OCI-M2 (cell line): Measurements from ENCODE around the gene SULT2B1.
"Not testable (repeated sequence)": the region's sequence is repeated elsewhere in the genome, so short reads cannot be mapped to it uniquely, and the experiment has no call there.

Source experiments
- DNase-seq: peaks from one replicate; lab custom pipeline; 2025; ENCODE audit not compliant: unreplicated experiment; lab: John Stamatoyannopoulos, UW

Gene SULT2B1

GRCh38 chr19:48618278-48618915 is 66.4 kb downstream of the SULT2B1 start:
- DNase-seq, result no peak

DNA sequence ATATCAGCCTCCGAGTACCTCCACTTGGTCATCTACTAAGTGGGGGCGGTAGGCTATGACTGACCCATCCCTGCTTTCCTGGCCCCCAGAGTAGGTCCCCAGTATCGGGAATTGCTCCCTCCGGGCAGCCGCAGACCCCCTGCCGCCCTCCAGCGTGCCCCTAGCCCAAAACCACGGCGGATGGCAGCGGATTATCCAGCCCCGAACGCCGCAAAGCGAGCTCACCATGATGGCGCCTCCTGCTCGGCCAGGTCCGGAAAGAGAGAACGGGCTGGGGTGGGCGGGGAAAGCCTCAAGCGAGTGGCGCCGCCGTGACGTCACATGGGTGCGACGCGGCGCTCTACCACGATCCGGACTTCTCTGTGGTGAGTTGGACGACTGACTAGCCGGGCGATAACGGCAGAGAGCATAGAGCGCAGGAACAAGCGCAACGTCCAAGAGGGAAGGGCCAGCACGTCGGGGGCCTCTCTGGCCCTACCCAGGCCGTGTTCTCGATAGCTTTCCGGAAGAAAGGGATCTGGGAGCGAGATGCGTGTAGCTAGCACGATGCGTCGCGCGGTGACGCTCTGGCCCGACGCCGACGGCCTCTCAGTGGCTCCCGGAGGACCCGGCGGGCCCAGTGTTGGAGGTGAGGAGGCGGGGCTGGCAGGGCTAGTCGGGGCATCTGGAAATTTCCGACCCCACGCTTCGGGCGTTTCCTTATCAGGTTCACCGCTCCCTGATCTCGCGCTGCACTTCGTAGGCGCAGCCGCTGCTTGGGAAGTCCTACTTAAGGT is 67.1 kb downstream of the SULT2B1 start, which contains the start of the genes RPL18 and SPHK2:
Gene RPL18 (minus strand): TSS at position 263 of the 776 bp plus-strand sequence. CDS start 35 bp downstream, at position 228.
Gene SPHK2 (plus strand): TSS at position 591 of the 776 bp plus-strand sequence. CDS start 1,009 bp downstream, outside the sequence.
- peak; percentile 97 for DNase-seq

- DNase-seq, result no peak
These were observed 68.0 kb downstream of the SULT2B1 start for GRCh38 chr19:48619692-48620585.

DNA sequence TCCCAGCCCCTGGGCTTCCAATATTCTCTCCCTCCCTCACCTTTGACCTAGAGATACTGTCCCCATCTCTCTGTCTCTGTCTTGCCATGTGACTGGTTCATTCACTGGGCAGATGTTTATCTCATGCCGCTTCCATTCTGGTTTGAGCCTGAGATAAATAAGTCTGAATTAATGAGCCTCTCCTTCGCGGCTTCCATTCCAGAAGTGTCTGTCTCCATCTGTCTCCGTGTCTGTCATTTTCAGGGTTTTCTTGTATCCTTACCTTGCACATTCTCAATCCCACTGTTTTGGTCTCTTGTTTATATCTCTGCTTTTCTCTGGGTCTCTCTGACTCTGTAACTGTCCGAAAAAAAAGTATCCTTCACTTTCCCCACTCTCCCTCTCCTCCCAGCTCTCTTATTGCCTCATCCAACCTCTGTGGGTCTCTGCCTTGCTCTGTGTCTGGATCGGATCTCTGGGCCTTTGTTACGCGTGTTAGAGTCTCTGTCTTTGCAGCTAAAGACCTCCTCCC is 71.6 kb downstream of the SULT2B1 start:
- DNase-seq, result no peak

DNA sequence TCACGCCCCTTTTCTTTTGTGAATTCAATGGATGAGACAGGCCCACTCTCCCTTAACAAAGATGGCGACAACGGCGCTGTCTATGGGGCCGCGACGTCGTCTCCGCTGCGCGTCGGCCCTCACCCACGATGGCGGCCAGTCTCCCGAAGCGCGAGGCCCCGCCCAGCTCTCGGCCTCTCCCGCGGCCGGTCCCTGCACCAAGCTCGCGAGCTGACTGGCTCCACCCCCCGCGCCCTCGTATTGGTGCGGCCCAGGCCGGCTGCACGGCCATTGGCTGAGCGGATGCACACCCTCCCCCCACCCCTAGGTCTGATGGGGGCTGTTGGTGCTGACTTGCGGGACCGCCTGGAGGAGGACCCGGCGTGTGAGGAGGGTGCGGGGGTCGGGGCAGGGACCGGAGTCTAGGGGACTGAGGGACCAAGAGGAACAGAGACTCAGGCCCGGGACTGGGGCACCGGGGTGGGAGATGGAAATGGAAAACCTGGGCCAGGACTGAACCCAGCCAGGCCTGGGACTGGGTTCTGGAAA is 72.2 kb downstream of the SULT2B1 start:
- no peak for DNase-seq

DNA sequence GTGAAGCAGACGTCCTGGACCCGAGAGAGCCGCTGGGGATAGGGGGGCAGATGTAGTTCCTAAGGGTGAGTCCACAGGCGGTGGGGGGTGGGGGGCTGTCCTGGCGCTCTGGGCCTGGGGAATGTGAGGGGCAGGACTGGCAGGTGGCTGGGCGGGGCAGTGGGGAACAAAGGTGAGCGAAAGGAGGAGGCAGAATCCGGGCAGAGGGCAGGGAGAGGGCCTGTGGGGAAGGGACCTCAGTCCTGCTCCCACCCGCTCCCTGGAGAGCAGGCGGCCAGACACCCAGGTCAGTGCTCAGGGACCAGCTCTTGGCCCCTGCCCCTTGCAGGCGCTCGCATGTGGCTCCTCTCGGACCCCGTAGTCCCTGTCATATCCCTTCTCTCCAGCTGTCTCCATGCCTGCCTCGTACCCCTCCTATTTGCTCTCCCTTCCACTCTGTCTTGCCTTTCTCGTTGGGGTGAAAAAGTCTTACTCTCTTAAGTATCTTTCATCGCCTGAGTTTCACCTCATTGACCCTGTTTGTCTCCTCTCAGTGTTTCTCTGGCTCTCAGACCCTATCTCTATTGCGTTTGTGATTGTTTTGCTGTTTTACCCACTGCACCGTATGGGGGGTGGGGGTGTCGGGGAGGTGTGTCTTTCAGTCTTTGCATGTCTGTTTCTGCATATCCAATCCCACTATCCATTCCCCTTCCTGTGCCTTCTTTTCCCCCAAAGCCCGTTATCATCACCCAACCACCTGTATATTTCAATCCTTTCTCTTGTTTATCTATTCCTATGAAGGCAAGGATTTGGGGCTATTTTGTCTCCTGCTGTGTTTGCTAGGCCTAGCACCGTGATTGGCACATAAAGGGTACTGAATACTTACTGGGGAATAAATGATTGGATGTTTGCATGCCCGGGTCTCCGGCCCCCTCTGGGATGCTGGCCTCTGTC is 73.1 kb downstream of the SULT2B1 start:
- DNase-seq, result no peak

DNA sequence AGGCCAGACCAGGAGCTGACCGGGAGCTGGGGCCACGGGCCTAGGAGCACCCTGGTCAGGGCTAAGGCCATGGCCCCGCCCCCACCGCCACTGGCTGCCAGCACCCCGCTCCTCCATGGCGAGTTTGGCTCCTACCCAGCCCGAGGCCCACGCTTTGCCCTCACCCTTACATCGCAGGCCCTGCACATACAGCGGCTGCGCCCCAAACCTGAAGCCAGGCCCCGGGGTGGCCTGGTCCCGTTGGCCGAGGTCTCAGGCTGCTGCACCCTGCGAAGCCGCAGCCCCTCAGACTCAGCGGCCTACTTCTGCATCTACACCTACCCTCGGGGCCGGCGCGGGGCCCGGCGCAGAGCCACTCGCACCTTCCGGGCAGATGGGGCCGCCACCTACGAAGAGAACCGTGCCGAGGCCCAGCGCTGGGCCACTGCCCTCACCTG is 73.9 kb downstream of the SULT2B1 start:
- no peak for DNase-seq

GRCh38 chr19:48627201-48627864 is 75.4 kb downstream of the SULT2B1 start:
- DNase-seq, result no peak

GRCh38 chr19:48627865-48628314 is 75.9 kb downstream of the SULT2B1 start:
- no peak for DNase-seq

- no peak for DNase-seq
These were observed 76.7 kb downstream of the SULT2B1 start for GRCh38 chr19:48628486-48629296.

DNA sequence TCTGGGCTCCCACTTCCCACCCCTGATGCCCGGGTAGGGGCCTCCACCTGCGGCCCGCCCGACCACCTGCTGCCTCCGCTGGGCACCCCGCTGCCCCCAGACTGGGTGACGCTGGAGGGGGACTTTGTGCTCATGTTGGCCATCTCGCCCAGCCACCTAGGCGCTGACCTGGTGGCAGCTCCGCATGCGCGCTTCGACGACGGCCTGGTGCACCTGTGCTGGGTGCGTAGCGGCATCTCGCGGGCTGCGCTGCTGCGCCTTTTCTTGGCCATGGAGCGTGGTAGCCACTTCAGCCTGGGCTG is 77.3 kb downstream of the SULT2B1 start:
- no peak for DNase-seq

DNA sequence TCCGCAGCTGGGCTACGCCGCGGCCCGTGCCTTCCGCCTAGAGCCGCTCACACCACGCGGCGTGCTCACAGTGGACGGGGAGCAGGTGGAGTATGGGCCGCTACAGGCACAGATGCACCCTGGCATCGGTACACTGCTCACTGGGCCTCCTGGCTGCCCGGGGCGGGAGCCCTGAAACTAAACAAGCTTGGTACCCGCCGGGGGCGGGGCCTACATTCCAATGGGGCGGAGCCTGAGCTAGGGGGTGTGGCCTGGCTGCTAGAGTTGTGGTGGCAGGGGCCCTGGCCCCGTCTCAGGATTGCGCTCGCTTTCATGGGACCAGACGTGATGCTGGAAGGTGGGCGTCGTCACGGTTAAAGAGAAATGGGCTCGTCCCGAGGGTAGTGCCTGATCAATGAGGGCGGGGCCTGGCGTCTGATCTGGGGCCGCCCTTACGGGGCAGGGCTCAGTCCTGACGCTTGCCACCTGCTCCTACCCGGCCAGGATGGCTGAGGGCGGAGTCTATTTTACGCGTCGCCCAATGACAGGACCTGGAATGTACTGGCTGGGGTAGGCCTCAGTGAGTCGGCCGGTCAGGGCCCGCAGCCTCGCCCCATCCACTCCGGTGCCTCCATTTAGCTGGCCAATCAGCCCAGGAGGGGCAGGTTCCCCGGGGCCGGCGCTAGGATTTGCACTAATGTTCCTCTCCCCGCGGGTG is 77.8 kb downstream of the SULT2B1 start:
- no peak for DNase-seq

DNA sequence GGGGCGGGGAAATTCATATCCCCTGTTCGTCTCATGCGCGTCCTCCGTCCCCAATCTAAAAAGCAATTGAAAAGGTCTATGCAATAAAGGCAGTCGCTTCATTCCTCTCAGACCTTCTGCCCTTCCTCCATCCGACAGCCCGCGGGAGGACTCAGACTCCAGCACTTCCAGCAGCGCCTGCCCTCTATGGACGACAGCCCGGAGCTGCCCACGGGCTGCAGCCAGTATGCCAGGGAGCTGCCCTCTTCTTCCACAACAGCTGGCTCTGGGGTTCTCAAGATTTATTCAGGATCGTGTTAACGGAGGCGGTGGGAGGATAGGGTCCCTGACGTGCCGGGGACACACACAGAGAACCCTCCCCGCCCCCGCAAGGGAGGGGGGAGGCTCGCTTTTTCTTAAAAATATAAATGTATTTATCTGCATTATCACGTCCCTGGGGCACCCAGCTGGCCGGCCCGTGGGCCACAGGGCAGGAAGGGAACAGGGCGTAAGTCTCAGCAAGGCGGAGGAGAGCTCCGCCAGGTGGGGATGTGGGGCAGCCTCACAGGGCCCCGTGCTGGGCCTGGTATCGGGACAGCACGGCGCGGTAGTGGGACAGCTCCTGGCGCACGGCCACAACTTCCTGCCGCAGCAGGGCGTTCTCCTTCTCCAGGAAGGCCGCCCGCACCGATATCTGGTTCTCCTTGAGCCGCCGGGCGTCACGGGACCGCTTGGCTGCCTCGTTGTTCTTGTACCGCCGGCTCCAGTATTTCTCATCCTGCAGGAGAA is 78.5 kb downstream of the SULT2B1 start:
- no peak for DNase-seq

GRCh38 chr19:48631225-48631624 is 79.3 kb downstream of the SULT2B1 start:
- DNase-seq, result no peak

GRCh38 chr19:48632286-48632685 is 80.3 kb downstream of the SULT2B1 start:
- DNase-seq, result not testable (repeated sequence)

GRCh38 chr19:48632692-48633147 is 80.7 kb downstream of the SULT2B1 start:
- no peak for DNase-seq
